ENCODE data around the gene EPB41L4B.
A peak's percentile ranks its signal among the peaks of the same experiment; 100 is the strongest.

EPB41L4B gene

DNA sequence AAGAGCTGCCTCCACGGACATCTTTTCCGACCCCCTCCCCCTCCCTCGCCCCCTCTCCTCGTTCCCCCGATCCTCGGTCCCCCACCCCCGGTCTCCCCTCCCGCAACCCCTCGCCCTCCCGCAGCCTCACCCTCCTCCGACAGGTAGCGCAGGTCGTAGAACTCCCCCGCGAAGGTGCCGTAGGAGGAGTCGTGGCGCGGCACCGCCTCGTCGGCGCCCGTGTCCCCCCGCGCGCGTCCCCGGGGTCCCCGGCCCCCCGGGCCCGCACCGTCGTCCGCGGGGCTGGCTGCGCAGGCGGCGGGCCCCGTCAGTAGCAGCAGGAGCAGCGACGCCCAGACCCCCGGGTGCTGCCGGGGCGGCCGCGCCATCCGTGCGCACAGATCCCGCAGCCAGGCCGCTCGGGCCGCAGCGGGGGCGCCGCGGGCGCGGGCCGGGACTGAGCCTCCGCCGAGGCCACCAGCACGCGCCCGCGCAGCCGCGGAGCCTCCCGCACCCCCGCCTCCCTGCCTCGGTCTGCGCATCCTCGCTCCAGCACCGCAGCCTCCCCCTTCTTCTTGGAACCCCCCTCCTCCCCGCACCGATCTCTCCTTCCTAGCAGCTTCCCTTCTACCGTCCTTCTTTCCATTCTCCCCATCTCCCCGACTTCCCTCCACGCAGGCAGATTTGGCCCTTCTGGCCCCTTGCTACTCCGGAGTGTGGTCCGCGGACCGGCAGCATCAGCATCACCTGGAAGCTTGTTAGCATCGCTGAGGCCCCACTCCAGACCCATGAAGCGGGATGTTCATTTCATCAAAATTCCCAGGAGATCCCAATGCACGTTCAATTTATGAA is 153.9 kb downstream of the EPB41L4B start, which contains the start of gene FRRS1L:
TSS of gene FRRS1L (minus strand) at position 479 of the 831 bp plus-strand sequence. CDS start at position 368, 111 bp downstream.
- FAIRE-seq (no peak), DNase-seq (ENCODE audit: insufficient read length, low spot score) (peak; percentile 84)
- TF ChIP-seq CTCF (IDR thresholded peaks at IDR 0.05; ENCODE audit: insufficient read depth, missing control alignments): no peak

DNA sequence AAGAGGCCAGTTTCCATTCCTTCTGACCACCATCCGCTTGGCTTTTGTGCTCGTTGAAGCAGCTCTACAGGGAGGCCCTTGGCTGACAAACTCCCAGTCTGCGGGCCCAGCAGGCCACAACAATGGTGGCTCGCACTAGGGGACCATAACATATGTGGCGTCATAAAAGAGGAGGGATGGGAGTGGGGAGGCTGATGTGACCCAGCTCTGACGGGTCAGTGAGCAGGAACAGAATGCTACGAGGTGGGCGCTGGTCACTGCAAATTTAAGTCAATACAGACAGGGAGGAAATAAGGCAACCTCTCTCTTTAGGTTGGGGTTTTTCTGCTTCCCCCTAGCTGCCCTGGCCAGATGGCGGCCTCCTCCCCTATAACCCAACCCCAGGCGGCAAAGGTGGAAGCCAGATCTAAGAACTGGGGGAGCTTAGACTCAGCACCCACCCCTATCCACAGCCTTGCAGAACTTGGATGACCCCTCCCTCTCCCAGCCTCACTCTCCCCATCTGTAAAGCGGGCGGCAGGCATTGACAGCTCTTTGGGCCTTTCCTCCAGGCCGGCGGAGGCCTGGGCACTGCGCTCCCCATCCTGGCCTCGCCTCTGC is 154.6 kb downstream of the EPB41L4B start:
- TF ChIP-seq CTCF (IDR thresholded peaks at IDR 0.05; ENCODE audit: insufficient read depth, missing control alignments): no peak
- FAIRE-seq (no peak), DNase-seq (ENCODE audit: insufficient read length, low spot score) (no peak)

DNA sequence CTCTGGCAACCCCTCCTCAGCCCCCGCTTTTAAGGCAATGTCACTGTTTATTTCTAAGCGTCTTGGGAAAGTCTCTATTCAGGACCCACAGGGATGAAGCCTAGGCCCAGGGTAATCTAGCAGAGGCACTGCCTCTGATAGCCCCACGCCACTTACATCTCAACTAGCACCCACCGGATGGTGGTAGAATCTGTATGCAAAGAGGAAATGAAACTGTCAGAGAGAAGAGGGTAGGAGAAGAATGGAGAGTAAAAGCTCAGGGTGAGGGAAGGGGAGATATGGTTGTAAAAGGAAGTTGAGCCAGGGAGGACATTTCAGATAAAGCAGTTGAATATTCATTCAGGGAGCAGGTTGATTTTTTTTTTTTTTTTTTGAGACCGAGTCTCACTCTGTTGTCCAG is 156.8 kb downstream of the EPB41L4B start:
- DNase-seq (ENCODE audit: insufficient read length, low spot score) (no peak), FAIRE-seq (no peak)
- no peak for TF ChIP-seq CTCF (IDR thresholded peaks at IDR 0.05; ENCODE audit: insufficient read depth, missing control alignments)

DNA sequence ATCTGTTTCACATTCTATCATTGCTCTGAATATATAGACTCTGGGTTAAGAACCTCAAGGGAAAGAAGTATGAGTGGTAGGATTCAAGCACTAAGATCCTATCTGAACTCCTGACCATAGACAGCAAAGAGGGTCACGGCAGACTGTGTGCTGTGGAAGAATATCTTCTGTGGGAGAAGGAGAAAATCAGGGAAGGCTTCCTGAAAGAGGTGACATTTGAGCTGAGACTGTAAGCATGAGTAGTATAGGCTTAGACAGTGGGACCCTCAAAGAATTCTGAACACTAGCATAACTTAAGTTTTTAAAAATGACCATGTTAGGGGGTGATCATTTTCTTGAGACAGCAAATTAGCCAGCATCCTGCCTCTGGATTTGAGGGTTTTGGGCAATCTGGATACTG is 157.7 kb downstream of the EPB41L4B start:
- no peak for TF ChIP-seq CTCF (IDR thresholded peaks at IDR 0.05; ENCODE audit: insufficient read depth, missing control alignments)
- FAIRE-seq: no peak

GRCh38 chr9:109162677-109163076 is 158.2 kb downstream of the EPB41L4B start:
- DNase-seq (ENCODE audit: insufficient read length, low spot score) (no peak), FAIRE-seq (no peak)
- TF ChIP-seq CTCF (IDR thresholded peaks at IDR 0.05; ENCODE audit: insufficient read depth, missing control alignments): no peak

More for the DNA sequence above, 157.7 kb downstream of the EPB41L4B start:
- no peak for DNase-seq (ENCODE audit: insufficient read length, low spot score)

GRCh38 chr9:109161471-109161870 is 159.4 kb downstream of the EPB41L4B start:
- TF ChIP-seq CTCF (IDR thresholded peaks at IDR 0.05; ENCODE audit: insufficient read depth, missing control alignments): no peak
- FAIRE-seq (no peak), DNase-seq (ENCODE audit: insufficient read length, low spot score) (no peak)

GRCh38 chr9:109159583-109159982 is 161.3 kb downstream of the EPB41L4B start:
- TF ChIP-seq CTCF (IDR thresholded peaks at IDR 0.05; ENCODE audit: insufficient read depth, missing control alignments): no peak
- FAIRE-seq (no peak), DNase-seq (ENCODE audit: insufficient read length, low spot score) (no peak)
